Stimulated activated CD8-positive, alpha-beta memory T cell treated with anti-CD3 and anti-CD28 coated beads, Interleukin-2, amount 100 ng/mL, for 48 hours (primary cell): Measurements from ENCODE around the gene BAHD1.
"Not testable (repeated sequence)": the region's sequence is repeated elsewhere in the genome, so short reads cannot be mapped to it uniquely, and the experiment has no call there.

Experiments used
- DNase-seq, 2 donors: peaks; one replicate each; pipeline ENCODE4 v3.0.0-alpha.2; 2020; ENCODE audit warnings: low read depth in 2 of 2

The BAHD1 gene

GRCh38 chr15:40445421-40445922 is 4.7 kb downstream of the BAHD1 start:
- DNase-seq = no peak

- DNase-seq = no peak
Observed at GRCh38 chr15:40446144-40446543, 5.4 kb downstream of the BAHD1 start.

GRCh38 chr15:40448354-40448753 is 7.6 kb downstream of the BAHD1 start:
- DNase-seq = no peak

DNA sequence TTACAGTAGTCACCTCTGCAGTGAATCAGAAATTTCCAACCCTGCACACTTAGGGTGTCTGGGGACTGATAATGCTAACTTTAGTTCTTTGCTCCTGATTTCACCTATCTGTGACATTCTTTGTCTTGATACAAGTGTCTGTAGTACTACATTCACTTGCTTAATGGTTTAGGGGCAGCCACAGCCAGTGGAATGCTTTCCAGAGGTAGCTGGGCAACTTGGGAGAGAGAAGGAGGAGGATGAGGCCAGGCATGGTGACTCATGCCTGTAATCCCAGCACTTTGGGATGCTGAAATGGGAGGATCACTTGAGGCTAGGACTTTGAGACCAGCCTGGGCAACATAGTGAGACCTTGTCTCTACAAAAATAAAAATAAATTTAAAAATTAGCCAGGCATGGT is 8.5 kb downstream of the BAHD1 start:
- no peak for DNase-seq

DNA sequence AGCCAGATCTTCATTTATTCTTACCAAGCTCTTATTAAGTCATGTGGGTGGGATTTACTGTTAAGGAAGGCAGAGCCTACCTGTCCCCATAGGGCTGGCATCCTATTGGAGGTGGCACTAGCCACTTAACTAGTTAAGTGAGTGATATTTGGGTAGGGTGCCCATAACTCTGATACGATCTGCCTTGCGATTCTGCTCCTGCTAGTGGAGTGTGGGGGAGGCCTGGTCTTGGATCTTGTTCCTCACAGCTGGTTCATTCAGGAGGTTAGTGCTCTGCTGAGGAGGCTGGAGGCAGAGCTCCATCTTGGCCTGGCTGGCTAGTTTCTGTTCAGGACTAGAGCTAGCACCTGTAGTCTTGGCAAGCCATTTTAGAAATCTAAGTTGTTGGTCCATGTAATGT is 9.3 kb downstream of the BAHD1 start:
- no peak for DNase-seq

DNA sequence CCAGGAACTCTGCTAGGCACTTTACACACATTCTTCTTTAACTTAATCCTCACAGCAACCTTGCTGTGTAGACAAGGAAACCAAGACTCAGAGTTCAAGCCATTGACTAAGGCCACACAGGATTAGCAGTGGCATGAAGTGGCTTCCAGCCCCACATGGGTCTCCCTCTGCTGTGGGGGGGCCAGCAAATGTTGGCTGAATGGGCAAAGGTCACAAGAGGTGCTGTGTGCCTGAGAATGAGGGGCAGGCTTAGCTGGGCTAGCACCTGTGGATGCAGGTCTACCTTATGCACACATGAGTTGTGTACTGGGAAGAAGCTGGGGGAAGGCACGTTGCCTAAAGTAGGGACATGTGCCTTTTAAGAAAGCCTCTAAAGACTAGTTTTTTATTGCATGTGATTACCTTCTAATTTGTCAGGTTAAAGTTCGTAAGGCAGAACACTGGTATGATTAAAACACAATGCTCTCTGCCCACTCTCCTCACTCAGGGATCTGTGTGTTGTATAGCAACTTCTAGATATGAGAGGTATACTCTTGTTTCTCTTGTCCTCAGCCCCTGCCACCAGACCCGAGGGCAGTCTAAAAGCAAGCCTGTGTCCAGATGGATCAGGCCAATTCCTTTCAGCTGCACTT is 10.9 kb downstream of the BAHD1 start:
- DNase-seq = no peak

DNA sequence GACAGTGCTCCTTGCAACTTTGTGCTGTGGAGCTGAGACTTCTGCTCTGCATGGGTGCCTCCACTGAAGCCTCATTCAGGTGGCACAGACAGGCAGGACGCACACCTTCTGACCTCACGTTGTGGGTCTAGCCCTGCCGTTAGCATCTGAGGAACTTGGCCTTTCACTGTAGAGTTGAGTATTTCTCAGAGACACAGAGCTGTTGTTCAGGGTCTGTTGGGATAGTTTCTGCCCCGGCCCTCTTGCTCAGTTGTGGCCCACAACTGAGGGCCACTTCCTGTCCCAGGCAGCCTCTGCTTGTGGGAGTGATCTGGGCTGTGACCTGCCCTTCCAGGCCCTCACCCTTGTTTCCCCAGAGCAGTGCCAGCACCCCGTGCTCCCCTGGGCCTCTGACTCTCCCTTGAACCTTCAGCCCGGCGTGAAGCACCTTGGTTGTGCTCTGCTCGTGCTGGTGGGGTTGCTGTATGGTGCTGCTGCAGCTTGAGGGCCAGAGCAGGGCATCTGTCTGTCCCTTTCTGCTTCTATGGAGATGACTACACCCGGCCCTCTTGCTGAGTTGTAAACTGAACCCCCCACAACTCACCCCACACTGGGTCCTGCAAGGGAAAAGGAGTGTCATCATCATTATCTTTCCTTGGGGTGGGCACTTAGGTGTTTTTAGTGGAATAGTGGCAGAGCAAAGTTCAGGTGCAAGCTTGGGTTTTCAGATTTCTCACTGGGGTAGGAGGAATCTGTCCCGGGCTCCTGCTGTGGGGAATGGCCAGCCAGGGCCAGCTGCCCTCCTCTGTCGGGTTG is 11.7 kb downstream of the BAHD1 start:
- no peak for DNase-seq

- DNase-seq = not testable (repeated sequence)
Observed at GRCh38 chr15:40453941-40454340, 13.2 kb downstream of the BAHD1 start.

- DNase-seq = no peak
Observed at GRCh38 chr15:40454904-40455391, 14.2 kb downstream of the BAHD1 start.

DNA sequence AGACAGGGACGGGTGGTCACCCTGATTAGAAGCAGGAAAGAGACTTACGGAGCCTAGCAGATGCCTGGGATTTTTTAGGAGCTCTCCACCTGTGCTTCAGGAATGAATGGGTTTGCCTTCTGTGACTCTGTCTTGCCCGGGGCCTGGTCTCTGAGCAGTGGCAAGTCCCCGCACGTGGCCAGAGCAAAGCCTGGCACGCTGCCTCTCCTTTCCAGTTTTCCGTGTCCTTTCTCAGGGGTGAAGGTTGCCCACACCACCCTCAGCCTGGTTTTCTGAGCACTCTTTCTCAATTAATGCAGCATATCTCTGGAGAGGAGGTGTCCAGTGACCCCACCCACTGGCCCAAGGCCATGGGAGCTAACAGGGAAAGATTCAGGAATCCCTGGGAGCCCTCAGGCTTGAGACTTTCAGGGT is 15.6 kb downstream of the BAHD1 start:
- no peak for DNase-seq

- no peak for DNase-seq
Observed at GRCh38 chr15:40456738-40457137, 16.0 kb downstream of the BAHD1 start.

DNA sequence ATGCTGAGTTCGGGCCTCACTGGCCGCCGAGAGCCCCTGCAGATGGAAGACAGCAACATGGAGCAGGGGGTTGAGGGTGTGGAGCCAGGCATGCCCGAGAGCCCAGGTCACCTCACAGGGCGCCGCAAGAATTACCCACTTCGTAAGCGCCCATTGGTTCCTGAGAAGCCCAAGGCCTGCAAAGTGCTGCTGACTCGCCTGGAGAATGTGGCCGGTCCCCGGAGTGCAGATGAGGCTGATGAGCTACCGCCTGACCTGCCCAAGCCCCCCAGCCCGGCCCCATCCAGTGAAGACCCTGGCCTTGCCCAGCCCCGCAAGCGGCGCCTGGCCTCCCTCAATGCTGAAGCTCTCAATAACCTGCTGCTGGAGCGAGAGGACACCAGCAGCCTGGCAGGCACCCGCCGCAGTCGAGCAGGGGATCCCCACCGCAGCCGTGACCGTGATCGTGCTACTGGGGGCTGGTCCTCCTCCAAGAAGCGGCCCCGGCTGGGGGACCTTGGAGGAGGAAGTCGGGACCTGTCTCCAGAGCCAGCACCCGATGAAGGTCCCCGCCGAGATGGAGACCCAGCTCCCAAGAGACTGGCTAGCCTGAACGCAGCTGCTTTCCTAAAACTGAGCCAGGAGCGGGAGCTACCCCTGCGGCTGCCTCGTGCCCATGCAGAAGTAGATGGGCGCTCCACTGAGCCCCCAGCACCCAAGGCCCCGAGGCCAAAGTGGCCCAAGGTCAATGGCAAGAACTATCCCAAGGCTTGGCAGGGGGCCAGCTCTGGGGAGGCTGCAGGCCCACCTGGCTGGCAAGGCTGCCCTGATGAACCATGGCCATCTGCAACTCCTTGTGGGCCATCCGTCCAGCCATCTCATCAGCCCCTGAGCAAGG is 18.0 kb downstream of the BAHD1 start:
- DNase-seq = no peak

DNA sequence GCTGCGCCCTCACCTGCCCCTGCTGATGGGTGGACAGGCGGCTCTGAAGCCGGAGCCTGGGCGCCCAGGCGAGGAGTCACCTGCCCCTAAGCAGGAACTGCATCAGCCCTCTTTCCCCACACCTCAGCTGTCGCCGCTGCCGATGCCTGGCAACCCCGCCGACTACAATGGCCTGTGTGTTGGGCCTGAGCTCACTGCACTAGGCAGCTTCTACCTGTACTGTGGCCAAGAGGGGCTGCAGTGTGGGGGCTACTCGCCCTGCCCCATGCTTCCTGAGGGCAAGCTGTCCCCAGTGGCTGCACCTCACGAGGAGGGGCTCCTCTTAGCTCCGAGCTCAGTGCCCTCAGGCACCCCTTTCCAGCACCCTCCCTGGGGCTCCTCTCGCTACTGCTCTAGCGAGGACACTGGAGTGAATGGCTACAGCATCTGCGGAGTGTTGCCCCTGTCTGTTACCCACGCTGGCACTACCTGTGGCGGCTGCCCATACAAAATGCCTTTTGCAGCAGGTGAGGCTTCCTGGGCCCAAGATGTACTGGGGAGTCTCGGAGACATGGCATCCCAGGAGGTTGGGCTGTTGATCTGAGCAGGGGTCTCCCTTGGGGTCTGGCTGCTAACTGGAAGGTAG is 18.8 kb downstream of the BAHD1 start:
- DNase-seq = no peak

DNA sequence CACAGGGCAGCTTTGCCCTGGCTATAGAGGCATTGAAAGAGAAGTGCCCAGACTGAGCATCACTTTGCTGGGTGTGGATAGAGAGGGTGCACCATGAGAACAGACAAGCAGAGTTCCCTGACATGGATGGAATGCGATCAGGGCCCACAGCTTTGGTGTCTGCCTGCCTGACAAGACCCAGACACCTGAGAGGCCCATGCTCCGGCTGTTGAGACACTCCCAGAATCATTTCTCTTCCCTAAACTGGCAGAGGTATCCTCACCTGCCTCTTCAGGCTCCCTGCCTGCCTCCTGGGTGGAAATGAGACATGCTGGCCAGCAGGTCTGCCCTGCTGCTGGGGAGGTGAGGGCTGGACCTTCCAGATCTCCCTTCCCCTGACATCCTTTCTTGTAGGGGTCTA is 19.7 kb downstream of the BAHD1 start:
- DNase-seq = no peak

GRCh38 chr15:40461958-40462357 is 21.2 kb downstream of the BAHD1 start:
- DNase-seq = no peak

- DNase-seq = no peak
Observed at GRCh38 chr15:40463279-40463678, 22.5 kb downstream of the BAHD1 start.

DNA sequence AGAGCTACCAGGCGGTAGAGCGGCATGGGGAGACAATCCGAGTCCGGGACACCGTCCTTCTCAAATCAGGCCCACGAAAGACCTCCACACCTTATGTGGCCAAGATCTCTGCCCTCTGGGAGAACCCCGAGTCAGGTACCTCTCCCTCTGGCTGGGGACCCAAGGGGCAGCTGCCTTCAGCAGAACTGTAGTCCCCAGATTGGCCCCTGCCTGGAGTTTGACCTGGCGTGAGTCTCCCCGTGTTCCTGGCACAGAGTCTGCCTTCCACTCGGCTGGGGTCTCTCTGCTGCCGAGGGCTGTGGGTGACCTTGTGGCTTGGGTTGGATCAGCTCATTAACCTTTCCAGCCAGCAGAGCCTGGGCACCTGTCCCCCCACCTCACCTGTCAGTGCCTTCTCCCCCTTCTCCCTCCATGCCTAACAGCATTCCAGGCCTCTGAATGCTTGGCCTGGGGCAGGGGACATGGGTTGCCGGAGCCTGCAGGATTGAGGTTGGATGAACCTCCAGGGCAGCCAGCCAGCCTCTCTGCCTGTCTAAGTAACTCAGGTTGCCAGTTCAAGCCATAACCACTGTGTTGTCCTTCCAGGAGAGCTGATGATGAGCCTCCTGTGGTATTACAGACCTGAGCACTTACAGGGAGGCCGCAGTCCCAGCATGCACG is 23.3 kb downstream of the BAHD1 start:
- DNase-seq = no peak

DNA sequence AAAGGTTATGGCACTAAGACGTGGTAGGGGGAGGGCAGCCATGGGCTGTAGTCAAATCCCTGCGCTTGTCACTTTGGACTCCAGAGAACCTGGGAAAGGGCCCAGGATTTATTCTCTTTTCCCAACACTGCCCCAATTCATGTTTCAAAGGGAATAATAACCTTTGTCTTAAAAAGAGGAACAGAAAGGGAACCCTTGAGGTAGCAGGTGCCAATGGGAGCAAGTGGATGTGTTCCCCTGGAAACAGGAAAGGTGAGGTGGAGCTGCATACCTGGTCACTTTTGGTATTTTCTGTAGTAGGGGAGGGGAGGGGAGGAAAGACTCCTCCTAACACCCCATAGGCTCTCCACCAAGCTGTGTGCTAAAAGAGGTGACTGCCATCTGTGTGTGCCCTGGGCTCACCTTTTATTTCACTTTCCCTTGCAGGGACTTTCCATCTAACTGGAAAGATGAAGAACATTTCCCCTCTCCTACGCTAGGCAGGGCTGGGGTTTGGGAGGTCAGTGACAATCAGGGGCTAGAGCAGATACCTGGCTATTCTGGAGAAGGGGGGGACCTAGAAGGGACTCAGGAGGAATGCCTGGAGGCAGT is 23.9 kb downstream of the BAHD1 start:
- DNase-seq = no peak

DNA sequence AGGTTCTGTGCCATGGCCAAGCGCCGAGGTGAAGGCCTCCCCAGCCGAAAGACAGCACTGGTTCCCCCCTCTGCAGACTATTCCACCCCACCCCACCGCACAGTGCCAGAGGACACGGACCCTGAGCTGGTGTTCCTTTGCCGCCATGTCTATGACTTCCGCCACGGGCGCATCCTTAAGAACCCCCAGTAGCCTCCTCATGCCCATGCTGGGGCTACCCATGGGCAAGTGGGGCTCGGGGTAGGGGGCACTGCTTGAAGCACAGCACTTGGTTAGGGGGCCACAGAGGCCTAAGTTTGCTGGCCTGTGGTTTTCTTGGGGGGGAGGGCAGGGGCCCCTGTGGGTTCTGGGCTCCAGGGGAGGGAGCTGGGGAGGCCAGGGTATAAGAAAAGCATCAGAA is 25.2 kb downstream of the BAHD1 start:
- no peak for DNase-seq

- DNase-seq = no peak
Observed at GRCh38 chr15:40466426-40467260, 25.9 kb downstream of the BAHD1 start.
